Ishikawa (cell line): ENCODE measurements around the gene MRPL17.

Experiments
- CEBPB ChIP-seq: IDR thresholded peaks from 2 replicates; pipeline ENCODE4 v1.6.1; 2012
- CREB1 ChIP-seq: IDR thresholded peaks from 2 replicates; pipeline ENCODE4 v1.6.1; 2012; ENCODE audit warnings: low read depth
- EGR1 ChIP-seq: IDR thresholded peaks from 2 replicates; pipeline ENCODE4 v1.6.1; 2012
- EP300 ChIP-seq: IDR thresholded peaks from 2 replicates; pipeline ENCODE4 v1.6.1; 2012; ENCODE audit warnings: borderline replicate concordance
- FOXM1 ChIP-seq: IDR thresholded peaks from 2 replicates; pipeline ENCODE4 v1.6.1; 2012; ENCODE audit warnings: low read depth, borderline replicate concordance
- NFIC ChIP-seq: IDR thresholded peaks from 2 replicates; pipeline ENCODE4 v1.6.1; 2012
- RAD21 ChIP-seq: IDR thresholded peaks from 2 replicates; pipeline ENCODE4 v1.6.1; 2012; ENCODE audit warnings: low read depth
- TAF1 ChIP-seq: IDR thresholded peaks from 2 replicates; pipeline ENCODE4 v1.6.1; 2012; ENCODE audit warnings: low read depth, mild to moderate bottlenecking
- TCF12 ChIP-seq: IDR thresholded peaks from 2 replicates; pipeline ENCODE4 v1.6.1; 2012; ENCODE audit warnings: low read depth
- TEAD4 ChIP-seq: IDR thresholded peaks from 2 replicates; pipeline ENCODE4 v1.6.1; 2012
- YY1 ChIP-seq: IDR thresholded peaks from 2 replicates; pipeline ENCODE4 v1.6.1; 2012; ENCODE audit warnings: low read depth
- ZBTB7A ChIP-seq: IDR thresholded peaks from 2 replicates; pipeline ENCODE4 v1.6.1; 2012; ENCODE audit warnings: low read depth
- TF ChIP-seq, protein P1 (sequence below): IDR thresholded peaks from 2 replicates; pipeline ENCODE4 v1.6.1; 2012; ENCODE audit warnings: low read depth, mild to moderate bottlenecking
- TF ChIP-seq, protein P2 (sequence below): IDR thresholded peaks from 2 replicates; pipeline ENCODE4 v1.6.1; 2012
- TF ChIP-seq, protein P3 (sequence below): IDR thresholded peaks from 2 replicates; pipeline ENCODE4 v1.6.1; 2012

The MRPL17 gene

DNA sequence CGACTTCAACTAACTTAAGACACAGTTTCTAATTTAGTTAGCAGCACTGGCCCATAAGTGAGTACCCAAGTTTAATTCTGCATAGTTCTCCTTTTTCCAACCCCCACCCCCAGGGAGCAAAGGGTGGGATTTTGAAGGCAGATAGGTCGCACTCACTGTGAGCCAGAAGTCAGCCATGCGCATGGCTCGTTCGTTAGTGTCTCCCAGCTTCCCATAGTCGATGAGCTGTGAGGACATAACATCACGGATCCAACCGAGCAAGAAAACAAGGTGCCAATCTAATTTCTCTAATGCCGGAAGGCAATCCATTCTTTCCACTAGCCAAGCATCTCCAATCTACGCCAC, 577 bp downstream of the MRPL17 start:
- TF ChIP-seq EP300, result no peak
- TF ChIP-seq CEBPB, result no peak
- TF ChIP-seq, protein P1, sequence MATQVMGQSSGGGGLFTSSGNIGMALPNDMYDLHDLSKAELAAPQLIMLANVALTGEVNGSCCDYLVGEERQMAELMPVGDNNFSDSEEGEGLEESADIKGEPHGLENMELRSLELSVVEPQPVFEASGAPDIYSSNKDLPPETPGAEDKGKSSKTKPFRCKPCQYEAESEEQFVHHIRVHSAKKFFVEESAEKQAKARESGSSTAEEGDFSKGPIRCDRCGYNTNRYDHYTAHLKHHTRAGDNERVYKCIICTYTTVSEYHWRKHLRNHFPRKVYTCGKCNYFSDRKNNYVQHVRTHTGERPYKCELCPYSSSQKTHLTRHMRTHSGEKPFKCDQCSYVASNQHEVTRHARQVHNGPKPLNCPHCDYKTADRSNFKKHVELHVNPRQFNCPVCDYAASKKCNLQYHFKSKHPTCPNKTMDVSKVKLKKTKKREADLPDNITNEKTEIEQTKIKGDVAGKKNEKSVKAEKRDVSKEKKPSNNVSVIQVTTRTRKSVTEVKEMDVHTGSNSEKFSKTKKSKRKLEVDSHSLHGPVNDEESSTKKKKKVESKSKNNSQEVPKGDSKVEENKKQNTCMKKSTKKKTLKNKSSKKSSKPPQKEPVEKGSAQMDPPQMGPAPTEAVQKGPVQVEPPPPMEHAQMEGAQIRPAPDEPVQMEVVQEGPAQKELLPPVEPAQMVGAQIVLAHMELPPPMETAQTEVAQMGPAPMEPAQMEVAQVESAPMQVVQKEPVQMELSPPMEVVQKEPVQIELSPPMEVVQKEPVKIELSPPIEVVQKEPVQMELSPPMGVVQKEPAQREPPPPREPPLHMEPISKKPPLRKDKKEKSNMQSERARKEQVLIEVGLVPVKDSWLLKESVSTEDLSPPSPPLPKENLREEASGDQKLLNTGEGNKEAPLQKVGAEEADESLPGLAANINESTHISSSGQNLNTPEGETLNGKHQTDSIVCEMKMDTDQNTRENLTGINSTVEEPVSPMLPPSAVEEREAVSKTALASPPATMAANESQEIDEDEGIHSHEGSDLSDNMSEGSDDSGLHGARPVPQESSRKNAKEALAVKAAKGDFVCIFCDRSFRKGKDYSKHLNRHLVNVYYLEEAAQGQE, result no peak
- no peak for TF ChIP-seq TCF12
- no peak for TF ChIP-seq TEAD4
- TF ChIP-seq YY1, result no peak
- TF ChIP-seq EGR1, result no peak
- no peak for TF ChIP-seq ZBTB7A
- TF ChIP-seq, protein P2, sequence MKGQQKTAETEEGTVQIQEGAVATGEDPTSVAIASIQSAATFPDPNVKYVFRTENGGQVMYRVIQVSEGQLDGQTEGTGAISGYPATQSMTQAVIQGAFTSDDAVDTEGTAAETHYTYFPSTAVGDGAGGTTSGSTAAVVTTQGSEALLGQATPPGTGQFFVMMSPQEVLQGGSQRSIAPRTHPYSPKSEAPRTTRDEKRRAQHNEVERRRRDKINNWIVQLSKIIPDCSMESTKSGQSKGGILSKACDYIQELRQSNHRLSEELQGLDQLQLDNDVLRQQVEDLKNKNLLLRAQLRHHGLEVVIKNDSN, result no peak
- no peak for TF ChIP-seq CREB1
- no peak for TF ChIP-seq RAD21
- TF ChIP-seq TAF1, result no peak
- TF ChIP-seq NFIC, result no peak
- TF ChIP-seq FOXM1, result no peak

DNA sequence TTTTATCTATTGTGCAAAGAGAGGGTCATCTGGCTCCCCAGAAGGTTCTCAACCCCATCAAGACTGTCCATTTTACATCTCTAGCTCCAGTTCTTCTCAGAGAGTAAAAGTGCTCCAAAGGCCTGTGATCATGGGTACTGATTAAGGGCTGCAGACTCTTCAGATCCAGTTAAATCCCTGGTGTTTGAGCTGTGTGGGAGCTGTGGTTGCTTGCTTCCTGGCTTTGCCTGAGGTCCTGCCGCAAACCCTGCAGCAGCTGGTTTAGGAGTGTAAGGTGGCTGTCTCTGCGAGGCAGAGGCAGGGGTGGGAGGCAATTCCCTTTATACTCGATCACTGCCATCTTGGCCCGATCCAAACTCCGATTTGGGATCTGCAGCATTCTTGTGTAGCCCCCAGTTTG, 1.2 kb downstream of the MRPL17 start:
- TF ChIP-seq TEAD4, result no peak
- no peak for TF ChIP-seq TCF12
- no peak for TF ChIP-seq ZBTB7A
- TF ChIP-seq, protein P1, result no peak
- no peak for TF ChIP-seq EGR1
- TF ChIP-seq NFIC, result no peak
- no peak for TF ChIP-seq TAF1

DNA sequence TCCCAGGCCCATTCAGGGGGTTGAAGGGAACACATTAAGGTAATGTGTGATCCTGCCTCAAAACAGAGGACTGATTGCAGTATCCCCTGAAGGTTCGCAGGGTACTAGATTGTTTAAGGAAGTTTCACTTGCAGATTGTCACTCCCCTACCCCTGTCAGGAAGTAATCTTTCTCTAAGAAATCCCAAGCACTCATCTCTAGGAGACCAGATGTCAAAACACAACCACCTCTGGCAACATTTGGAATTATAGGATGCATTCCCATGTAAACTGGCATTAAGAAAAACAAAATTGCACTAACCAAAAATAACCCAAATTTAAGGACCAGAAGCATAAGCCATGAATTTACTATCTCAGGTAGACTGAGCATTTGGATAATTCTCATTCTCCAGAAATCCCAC, 1.6 kb downstream of the MRPL17 start:
- TF ChIP-seq, protein P3, sequence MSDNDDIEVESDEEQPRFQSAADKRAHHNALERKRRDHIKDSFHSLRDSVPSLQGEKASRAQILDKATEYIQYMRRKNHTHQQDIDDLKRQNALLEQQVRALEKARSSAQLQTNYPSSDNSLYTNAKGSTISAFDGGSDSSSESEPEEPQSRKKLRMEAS, result no peak
- TF ChIP-seq CREB1 (no peak), FOXM1 (no peak), EP300 (no peak), RAD21 (no peak), TEAD4 (no peak), CEBPB (no peak), YY1 (no peak), ZBTB7A (no peak), TAF1 (no peak), EGR1 (no peak), TCF12 (no peak), NFIC (no peak)
- TF ChIP-seq, protein P1, result no peak

DNA sequence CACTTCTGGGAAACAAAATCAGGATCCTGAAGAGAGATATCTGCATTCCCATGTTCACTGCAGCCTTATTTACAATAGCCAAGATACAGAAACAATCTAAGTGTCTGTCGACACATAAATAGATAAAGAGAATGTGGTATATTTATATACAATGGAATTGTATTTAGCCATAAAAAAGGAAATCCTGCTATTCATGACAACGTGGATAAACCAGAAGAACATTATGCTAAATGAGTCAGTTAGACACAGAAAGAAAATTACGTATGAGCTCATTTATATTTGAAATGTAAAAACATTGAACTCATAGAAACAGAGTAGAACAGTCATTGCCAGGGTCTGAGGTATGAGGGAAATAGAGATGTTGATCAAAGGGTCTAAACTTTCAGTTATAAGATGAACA, 6.1 kb downstream of the MRPL17 start:
- TF ChIP-seq, protein P1, result no peak
- TF ChIP-seq TEAD4 (no peak), RAD21 (no peak)
- TF ChIP-seq, protein P3, result no peak
